ENCODE data around the gene CDK17.
"Not testable (repeated sequence)": the region's sequence is repeated elsewhere in the genome, so short reads cannot be mapped to it uniquely, and the experiment has no call there.

CDK17 gene

DNA sequence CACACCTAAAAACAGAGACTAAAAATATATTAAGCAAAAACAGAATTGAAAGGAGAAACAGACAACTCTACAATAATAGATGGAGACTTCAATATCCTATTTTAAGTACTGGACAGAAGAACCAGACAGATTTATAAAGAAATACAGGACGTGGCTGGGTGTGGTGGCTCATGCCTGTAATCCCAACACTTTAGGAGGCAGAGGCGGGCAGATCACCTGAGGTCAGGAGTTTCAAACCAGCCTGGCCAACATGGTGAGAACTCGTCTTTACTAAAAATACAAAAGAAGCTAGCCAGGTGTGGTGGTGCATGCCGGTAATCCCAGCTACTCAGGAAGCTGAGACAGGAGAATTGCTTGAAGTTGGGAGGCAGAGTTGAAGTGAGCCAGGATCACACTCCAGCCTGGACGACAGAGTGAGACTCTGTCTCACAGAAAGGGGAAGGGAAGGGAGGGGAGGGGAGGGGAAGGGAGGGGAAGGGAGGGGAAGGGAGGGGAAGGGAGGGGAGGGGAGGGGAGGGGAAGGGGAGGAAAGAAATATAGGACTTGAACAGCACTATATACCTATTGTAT is 53.0 kb downstream of the CDK17 start:
- Histone ChIP-seq H3K4me1 (ENCODE audit: insufficient read depth, low read length) (peaks cover 23% of the 10 kb centered on the region), H3K4me3 (ENCODE audit: low read depth in 1 of 2, low read length in 2 of 2) (peak overlapping the region in 1 of 2 donors; percentile 52), H3K27ac (ENCODE audit: low read depth, low read length) (no peak overlapping the region), H3K36me3 (ENCODE audit: insufficient read depth, low read length) (no peaks in the 10 kb centered on the region), H3K9me3 (ENCODE audit: low read length) (peaks cover 7% of the 10 kb centered on the region), H3K9ac (ENCODE audit: low read length) (no peak overlapping the region), H3K27me3 (ENCODE audit: control insufficient read depth in 1 of 2, insufficient read depth in 2 of 2, low read length in 2 of 2) (no peaks in the 10 kb centered on the region)

GRCh38 chr12:96346716-96347115 is 53.5 kb downstream of the CDK17 start:
- H3K9ac ChIP-seq (ENCODE audit: low read length); H3K27ac ChIP-seq (ENCODE audit: low read depth, low read length): not testable (repeated sequence)
- H3K4me3 ChIP-seq (ENCODE audit: low read depth in 1 of 2, low read length in 2 of 2): peak overlapping the region in 1 of 2 donors; percentile 52

GRCh38 chr12:96344124-96344695 is 56.0 kb downstream of the CDK17 start:
- H3K4me3 ChIP-seq (ENCODE audit: low read depth in 1 of 2, low read length in 2 of 2): no peak overlapping the region
- no peaks in the 10 kb centered on the region for H3K36me3 ChIP-seq (ENCODE audit: insufficient read depth, low read length)
- H3K4me1 ChIP-seq (ENCODE audit: insufficient read depth, low read length): peaks cover 6% of the 10 kb centered on the region
- no peaks in the 10 kb centered on the region for H3K27me3 ChIP-seq (ENCODE audit: control insufficient read depth in 1 of 2, insufficient read depth in 2 of 2, low read length in 2 of 2)
- no peak overlapping the region for H3K27ac ChIP-seq (ENCODE audit: low read depth, low read length)
- H3K9me3 ChIP-seq (ENCODE audit: low read length): peaks cover 7% of the 10 kb centered on the region
- no peak overlapping the region for H3K9ac ChIP-seq (ENCODE audit: low read length)

More at GRCh38 chr12:96346716-96347115, 53.5 kb downstream of the CDK17 start:
- not testable (repeated sequence) for H3K27me3 ChIP-seq (ENCODE audit: control insufficient read depth in 1 of 2, insufficient read depth in 2 of 2, low read length in 2 of 2); H3K9me3 ChIP-seq (ENCODE audit: low read length); H3K36me3 ChIP-seq (ENCODE audit: insufficient read depth, low read length)
- H3K4me1 ChIP-seq (ENCODE audit: insufficient read depth, low read length): peaks cover 18% of the 10 kb centered on the region

- no peaks in the 10 kb centered on the region for H3K36me3 ChIP-seq (ENCODE audit: insufficient read depth, low read length)
- H3K4me1 ChIP-seq (ENCODE audit: insufficient read depth, low read length): peaks cover 6% of the 10 kb centered on the region
- H3K4me3 ChIP-seq (ENCODE audit: low read depth in 1 of 2, low read length in 2 of 2): no peak overlapping the region
- no peaks in the 10 kb centered on the region for H3K27me3 ChIP-seq (ENCODE audit: control insufficient read depth in 1 of 2, insufficient read depth in 2 of 2, low read length in 2 of 2)
- peaks cover 7% of the 10 kb centered on the region for H3K9me3 ChIP-seq (ENCODE audit: low read length)
- H3K9ac ChIP-seq (ENCODE audit: low read length): no peak overlapping the region
- no peak overlapping the region for H3K27ac ChIP-seq (ENCODE audit: low read depth, low read length)
Measured at GRCh38 chr12:96343347-96343954, 56.8 kb downstream of the CDK17 start.

DNA sequence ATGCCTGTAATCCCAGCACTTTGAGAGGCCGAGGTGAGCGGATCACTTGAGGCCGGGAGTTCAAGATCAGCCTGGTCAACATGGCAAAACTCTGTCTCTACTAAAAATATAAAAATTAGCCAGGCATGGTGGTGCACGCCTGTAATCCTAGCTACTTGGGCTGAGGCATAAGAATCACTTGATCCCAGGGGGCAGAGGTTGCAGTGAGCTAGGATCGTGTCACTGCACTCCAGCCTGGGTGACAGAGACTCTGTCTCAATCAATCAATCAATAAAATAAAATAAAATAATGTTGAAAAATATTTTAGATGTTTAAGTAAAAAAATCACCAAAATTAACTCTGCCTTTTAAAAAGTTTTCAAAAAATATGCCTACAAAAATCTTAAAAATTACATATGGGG is 60.6 kb downstream of the CDK17 start:
- not testable (repeated sequence) for H3K4me1 ChIP-seq (ENCODE audit: insufficient read depth, low read length); H3K27me3 ChIP-seq (ENCODE audit: control insufficient read depth in 1 of 2, insufficient read depth in 2 of 2, low read length in 2 of 2); H3K4me3 ChIP-seq (ENCODE audit: low read depth in 1 of 2, low read length in 2 of 2); H3K36me3 ChIP-seq (ENCODE audit: insufficient read depth, low read length); H3K27ac ChIP-seq (ENCODE audit: low read depth, low read length); H3K9ac ChIP-seq (ENCODE audit: low read length)
- peaks cover 12% of the 10 kb centered on the region for H3K9me3 ChIP-seq (ENCODE audit: low read length)

- no peaks in the 10 kb centered on the region for H3K4me1 ChIP-seq (ENCODE audit: insufficient read depth, low read length)
- H3K27me3 ChIP-seq (ENCODE audit: control insufficient read depth in 1 of 2, insufficient read depth in 2 of 2, low read length in 2 of 2): no peaks in the 10 kb centered on the region
- no peak overlapping the region for H3K4me3 ChIP-seq (ENCODE audit: low read depth in 1 of 2, low read length in 2 of 2)
- H3K9me3 ChIP-seq (ENCODE audit: low read length): peaks cover 5% of the 10 kb centered on the region
- no peaks in the 10 kb centered on the region for H3K36me3 ChIP-seq (ENCODE audit: insufficient read depth, low read length)
- H3K9ac ChIP-seq (ENCODE audit: low read length): no peak overlapping the region
- no peak overlapping the region for H3K27ac ChIP-seq (ENCODE audit: low read depth, low read length)
Measured at GRCh38 chr12:96338852-96339471, 61.3 kb downstream of the CDK17 start.

DNA sequence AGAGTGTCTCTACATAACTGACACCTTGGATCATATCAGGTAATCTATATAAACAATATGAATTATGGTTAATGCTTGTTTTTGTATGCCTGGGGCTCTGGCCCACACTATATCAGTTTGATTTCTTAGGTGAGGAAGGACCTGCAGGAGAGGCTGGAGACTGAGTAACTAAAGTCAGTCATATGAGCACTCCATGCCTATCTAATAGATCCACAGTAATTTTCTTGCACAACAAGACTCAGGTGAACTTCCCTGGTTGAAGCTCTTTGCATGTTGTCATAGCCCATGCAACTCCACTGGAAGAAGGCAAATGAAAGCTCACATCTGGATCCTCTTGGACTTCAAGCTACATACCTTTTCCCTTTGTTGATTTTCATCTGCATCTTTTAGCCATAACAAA is 62.3 kb downstream of the CDK17 start:
- Histone ChIP-seq H3K36me3 (ENCODE audit: insufficient read depth, low read length) (no peaks in the 10 kb centered on the region), H3K27me3 (ENCODE audit: control insufficient read depth in 1 of 2, insufficient read depth in 2 of 2, low read length in 2 of 2) (no peaks in the 10 kb centered on the region), H3K9ac (ENCODE audit: low read length) (no peak overlapping the region), H3K27ac (ENCODE audit: low read depth, low read length) (no peak overlapping the region), H3K4me1 (ENCODE audit: insufficient read depth, low read length) (no peaks in the 10 kb centered on the region), H3K9me3 (ENCODE audit: low read length) (peaks cover 5% of the 10 kb centered on the region), H3K4me3 (ENCODE audit: low read depth in 1 of 2, low read length in 2 of 2) (no peak overlapping the region)

GRCh38 chr12:96336489-96336888 is 63.8 kb downstream of the CDK17 start:
- no peak overlapping the region for H3K9ac ChIP-seq (ENCODE audit: low read length)
- H3K36me3 ChIP-seq (ENCODE audit: insufficient read depth, low read length): no peaks in the 10 kb centered on the region
- no peak overlapping the region for H3K27ac ChIP-seq (ENCODE audit: low read depth, low read length)
- H3K27me3 ChIP-seq (ENCODE audit: control insufficient read depth in 1 of 2, insufficient read depth in 2 of 2, low read length in 2 of 2): no peaks in the 10 kb centered on the region
- no peaks in the 10 kb centered on the region for H3K4me1 ChIP-seq (ENCODE audit: insufficient read depth, low read length)
- H3K4me3 ChIP-seq (ENCODE audit: low read depth in 1 of 2, low read length in 2 of 2): no peak overlapping the region
- peaks cover 5% of the 10 kb centered on the region for H3K9me3 ChIP-seq (ENCODE audit: low read length)

- H3K27ac ChIP-seq (ENCODE audit: low read depth, low read length): no peak overlapping the region
- H3K36me3 ChIP-seq (ENCODE audit: insufficient read depth, low read length): no peaks in the 10 kb centered on the region
- no peak overlapping the region for H3K9ac ChIP-seq (ENCODE audit: low read length)
- no peaks in the 10 kb centered on the region for H3K27me3 ChIP-seq (ENCODE audit: control insufficient read depth in 1 of 2, insufficient read depth in 2 of 2, low read length in 2 of 2)
- peaks cover 5% of the 10 kb centered on the region for H3K9me3 ChIP-seq (ENCODE audit: low read length)
- H3K4me1 ChIP-seq (ENCODE audit: insufficient read depth, low read length): no peaks in the 10 kb centered on the region
- no peak overlapping the region for H3K4me3 ChIP-seq (ENCODE audit: low read depth in 1 of 2, low read length in 2 of 2)
Measured at GRCh38 chr12:96335270-96335669, 65.0 kb downstream of the CDK17 start.

GRCh38 chr12:96334502-96334901 is 65.7 kb downstream of the CDK17 start:
- Histone ChIP-seq H3K27ac (ENCODE audit: low read depth, low read length) (no peak overlapping the region), H3K36me3 (ENCODE audit: insufficient read depth, low read length) (no peaks in the 10 kb centered on the region), H3K27me3 (ENCODE audit: control insufficient read depth in 1 of 2, insufficient read depth in 2 of 2, low read length in 2 of 2) (no peaks in the 10 kb centered on the region), H3K4me1 (ENCODE audit: insufficient read depth, low read length) (no peaks in the 10 kb centered on the region), H3K4me3 (ENCODE audit: low read depth in 1 of 2, low read length in 2 of 2) (no peak overlapping the region), H3K9me3 (ENCODE audit: low read length) (peaks cover 5% of the 10 kb centered on the region), H3K9ac (ENCODE audit: low read length) (no peak overlapping the region)

GRCh38 chr12:96329545-96329944 is 70.7 kb downstream of the CDK17 start:
- H3K27ac ChIP-seq (ENCODE audit: low read depth, low read length): no peak overlapping the region
- H3K36me3 ChIP-seq (ENCODE audit: insufficient read depth, low read length): no peaks in the 10 kb centered on the region
- no peaks in the 10 kb centered on the region for H3K9me3 ChIP-seq (ENCODE audit: low read length)
- no peaks in the 10 kb centered on the region for H3K27me3 ChIP-seq (ENCODE audit: control insufficient read depth in 1 of 2, insufficient read depth in 2 of 2, low read length in 2 of 2)
- H3K9ac ChIP-seq (ENCODE audit: low read length): no peak overlapping the region
- H3K4me3 ChIP-seq (ENCODE audit: low read depth in 1 of 2, low read length in 2 of 2): no peak overlapping the region
- H3K4me1 ChIP-seq (ENCODE audit: insufficient read depth, low read length): peaks cover 4% of the 10 kb centered on the region

Measured in muscle layer of colon (tissue), 2 donors.